GM18907 (cell line): ENCODE results near the gene BCL7B.
A peak's percentile ranks its signal among the peaks of the same experiment; 100 is the strongest.
"Not testable (repeated sequence)": the region's sequence is repeated elsewhere in the genome, so short reads cannot be mapped to it uniquely, and the experiment has no call there.

Experiments used
- ATAC-seq: cut with Tn5 transposase; IDR thresholded peaks from one replicate; pipeline ENCODE4 v1.9.1; 2021; ENCODE audit warnings: mild to moderate bottlenecking, moderate library complexity; ENCODE audit not compliant: unreplicated experiment

BCL7B gene

GRCh38 chr7:73573276-73573675 is 15.8 kb upstream of the BCL7B start:
- no peak for ATAC-seq

GRCh38 chr7:73572767-73573186 is 15.3 kb upstream of the BCL7B start:
- ATAC-seq, result no peak

GRCh38 chr7:73570977-73571376 is 13.5 kb upstream of the BCL7B start:
- ATAC-seq, result no peak

GRCh38 chr7:73570521-73570920 is 13.0 kb upstream of the BCL7B start:
- no peak for ATAC-seq

GRCh38 chr7:73569042-73569608 is 11.6 kb upstream of the BCL7B start:
- no peak for ATAC-seq

- ATAC-seq, result no peak
Observed at GRCh38 chr7:73567846-73568685, 10.6 kb upstream of the BCL7B start.

GRCh38 chr7:73567140-73567539 is 9.7 kb upstream of the BCL7B start:
- no peak for ATAC-seq

- not testable (repeated sequence) for ATAC-seq
Observed at GRCh38 chr7:73566431-73566830, 8.9 kb upstream of the BCL7B start.

GRCh38 chr7:73565675-73566340 is 8.3 kb upstream of the BCL7B start:
- ATAC-seq, result no peak

GRCh38 chr7:73560109-73560835 is 2.8 kb upstream of the BCL7B start:
- ATAC-seq, result peak; percentile 24

- peak; percentile 87 for ATAC-seq
Observed at GRCh38 chr7:73557108-73557396, 438 bp downstream of the BCL7B start.

GRCh38 chr7:73556208-73557107 is 1.0 kb downstream of the BCL7B start:
- no peak for ATAC-seq

GRCh38 chr7:73555411-73555982 is 2.0 kb downstream of the BCL7B start:
- ATAC-seq, result no peak

- not testable (repeated sequence) for ATAC-seq
Observed at GRCh38 chr7:73550093-73550492, 7.4 kb downstream of the BCL7B start.

- ATAC-seq, result no peak
Observed at GRCh38 chr7:73549176-73549575, 8.3 kb downstream of the BCL7B start.

- no peak for ATAC-seq
Observed at GRCh38 chr7:73547841-73548240, 9.6 kb downstream of the BCL7B start.

- ATAC-seq, result no peak
Observed at GRCh38 chr7:73544678-73545077, 12.8 kb downstream of the BCL7B start.

- no peak for ATAC-seq
Observed at GRCh38 chr7:73541722-73542121, 15.8 kb downstream of the BCL7B start.

- ATAC-seq, result no peak
Observed at GRCh38 chr7:73539709-73540108, 17.8 kb downstream of the BCL7B start.

GRCh38 chr7:73538510-73538909 is 19.0 kb downstream of the BCL7B start:
- not testable (repeated sequence) for ATAC-seq
